Keratinocyte (primary cell): ENCODE data around the gene SCYGR8. TPM values are rescaled to one million over a fixed set of nuclear protein-coding genes. Genes with fewer than 3 reads are reported as not detected.

Experiments
- DNase-seq: peaks from one replicate; pipeline ENCODE4 v3.0.0-alpha.2; 2011; ENCODE audit warnings: low read depth, missing footprints, low spot score
- FAIRE-seq: peaks from 2 replicates; lab custom pipeline; 2011; peaks lifted over from hg19 to GRCh38; lab: Jason Lieb, UNC
- H2AFZ ChIP-seq: 2 replicates; pipeline ENCODE4 v1.6.0; 2012; ENCODE audit warnings: low read length, control low read depth, inconsistent platforms; ENCODE audit not compliant: control insufficient read depth
- H3K27ac ChIP-seq: 2 replicates; pipeline ENCODE4 v1.5.1; 2011; ENCODE audit warnings: low read length; ENCODE audit not compliant: control insufficient read depth, insufficient read depth
- H3K27me3 ChIP-seq: 3 replicates; pipeline ENCODE4 v1.6.0; 2011; ENCODE audit warnings: low read length; ENCODE audit not compliant: control insufficient read depth, insufficient read depth; ENCODE audit errors: extremely low read depth
- H3K36me3 ChIP-seq, 2 experiments: 2 replicates in 1 of 2; 3 replicates in 1 of 2; pipeline ENCODE4 v1.5.1; 2011; ENCODE audit warnings: low read length in 2 of 2, mild to moderate bottlenecking in 1 of 2; ENCODE audit not compliant: control insufficient read depth in 2 of 2, insufficient read depth in 2 of 2; ENCODE audit errors: extremely low read depth in 1 of 2
- H3K4me1 ChIP-seq: 3 replicates; pipeline ENCODE4 v1.5.1; 2011; ENCODE audit warnings: low read length; ENCODE audit not compliant: control insufficient read depth, insufficient read depth; ENCODE audit errors: extremely low read depth
- H3K4me2 ChIP-seq: 3 replicates; pipeline ENCODE4 v1.6.0; 2011; ENCODE audit warnings: low read depth, low read length; ENCODE audit not compliant: control insufficient read depth, insufficient read depth; ENCODE audit errors: extremely low read depth
- H3K4me3 ChIP-seq, 3 experiments: fragments of 200-600 bp in 1 of 3; sonication (generic) in 1 of 3; 2 replicates in 2 of 3; 3 replicates in 1 of 3; pipeline ENCODE4 v1.5.1; 2011 to 2016; ENCODE audit warnings: low read length in 3 of 3, mild to moderate bottlenecking in 3 of 3, control low read depth in 2 of 3, inconsistent platforms in 1 of 3, low read depth in 1 of 3, mixed read lengths in 1 of 3, mixed run types in 1 of 3, moderate library complexity in 1 of 3; ENCODE audit not compliant: control insufficient read depth in 2 of 3, insufficient read depth in 2 of 3; ENCODE audit errors: extremely low read depth in 1 of 3
- H3K79me2 ChIP-seq: 2 replicates; pipeline ENCODE4 v1.6.0; 2012; ENCODE audit warnings: low read length; ENCODE audit not compliant: control insufficient read depth, insufficient read depth
- H3K9ac ChIP-seq: 3 replicates; pipeline ENCODE4 v1.6.0; 2011; ENCODE audit warnings: low read length; ENCODE audit not compliant: control insufficient read depth, insufficient read depth; ENCODE audit errors: extremely low read depth
- H3K9me1 ChIP-seq: 3 replicates; pipeline ENCODE4 v1.6.0; 2011; ENCODE audit warnings: low read length; ENCODE audit not compliant: control insufficient read depth, insufficient read depth; ENCODE audit errors: extremely low read depth
- H3K9me3 ChIP-seq: 2 replicates; pipeline ENCODE4 v1.5.1; 2012; ENCODE audit warnings: low read depth, low read length; ENCODE audit not compliant: control insufficient read depth
- H4K20me1 ChIP-seq: 3 replicates; pipeline ENCODE4 v1.6.0; 2011; ENCODE audit warnings: low read length; ENCODE audit not compliant: control insufficient read depth, insufficient read depth; ENCODE audit errors: extremely low read depth
- CTCF ChIP-seq, 3 experiments: IDR thresholded peaks in 1 of 3; conservative IDR thresholded peaks in 1 of 3; optimal IDR thresholded peaks in 1 of 3; 2 replicates in 2 of 3; 3 replicates in 1 of 3; pipeline versions ENCODE3 to v1.5.1; 2011; ENCODE audit warnings: low read length in 3 of 3, mild to moderate bottlenecking in 3 of 3, moderate library complexity in 2 of 3, control low read depth in 1 of 3, inconsistent platforms in 1 of 3; ENCODE audit not compliant: insufficient read depth in 2 of 3; ENCODE audit errors: extremely low read depth in 1 of 3
- EZH2 ChIP-seq: IDR thresholded peaks from one replicate; pipeline ENCODE4 v1.6.1; 2012; ENCODE audit warnings: inconsistent platforms, mild to moderate bottlenecking, low read length, moderate library complexity
- dilution Hi-C: fragments of 300-500 bp; cut with MboI; formaldehyde crosslinking; loops from one replicate; pipeline ENCODE4 v1.7.0; 2020; ENCODE audit warnings: low sequenced_read_pairs; ENCODE audit not compliant: extremely low pct_ligation_motif_present
- polyA plus RNA-seq, 5 experiments: library from polyadenylated mRNA; depleted of rRNA in 3 of 5; stranded (reverse) in 3 of 5; stranded (forward) in 1 of 5; unstranded in 1 of 5; fragments of >200 nt; gene quantifications; 1 replicate in 1 of 5; 2 replicates in 3 of 5; 3 replicates in 1 of 5; pipeline versions ENCODE4 v1.2.1 to v1.2.3, GENCODE V29; 2011 to 2012; ENCODE audit warnings: missing spikeins in 2 of 5, low read depth in 1 of 5, low replicate concordance in 1 of 5

The SCYGR8 gene
- polyA plus RNA-seq, 1 donor (not counting 4 experiments of a cell fraction or from before 2014, with no cell fraction given) = not detected

- Histone ChIP-seq H3K9me1 (no peaks in the 10 kb centered on the region), H3K9me3 (no peaks in the 10 kb centered on the region), H3K4me3 (no peak within 1 kb of the TSS), H3K27me3 (no peaks in the 10 kb centered on the region), H3K9ac (no peak within 1 kb of the TSS), H4K20me1 (no peaks in the 10 kb centered on the region), H3K4me2 (no peak within 1 kb of the TSS), H3K79me2 (no peaks in the 10 kb centered on the region), H3K4me1 (no peaks in the 10 kb centered on the region), H3K27ac (no peak within 1 kb of the TSS), H3K36me3 (no peaks in the 10 kb centered on the region), H2AFZ (no peak within 1 kb of the TSS)
- no peak for FAIRE-seq
- DNase-seq = no peak
- dilution Hi-C loops = no loop called here
- TF ChIP-seq EZH2 (no peak), CTCF (optimal IDR thresholded peaks at IDR 0.05 in 1 of 3, IDR thresholded peaks at IDR 0.05 in 1 of 3, conservative IDR thresholded peaks at IDR 0.05 in 1 of 3; ENCODE audit: extremely low read depth in 1 of 3, insufficient read depth in 2 of 3, low read length in 3 of 3) (no peak)
These were observed 17.7 kb upstream of the SCYGR8 start, which contains the start of gene SCYGR7 for GRCh38 chr2:227728035-227728434. Gene SCYGR7 (plus strand): TSS chr2:227728335. CDS start chr2:227728335, 0 bp downstream.

- no peak overlapping the region for H3K4me2 ChIP-seq
- no peaks in the 10 kb centered on the region for H3K36me3 ChIP-seq
- H2AFZ ChIP-seq = no peak overlapping the region
- H3K9ac ChIP-seq = no peak overlapping the region
- DNase-seq = no peak
- H3K27me3 ChIP-seq = no peaks in the 10 kb centered on the region
- H4K20me1 ChIP-seq = no peaks in the 10 kb centered on the region
- no peaks in the 10 kb centered on the region for H3K9me1 ChIP-seq
- TF ChIP-seq EZH2 (no peak), CTCF (optimal IDR thresholded peaks at IDR 0.05 in 1 of 3, IDR thresholded peaks at IDR 0.05 in 1 of 3, conservative IDR thresholded peaks at IDR 0.05 in 1 of 3; ENCODE audit: extremely low read depth in 1 of 3, insufficient read depth in 2 of 3, low read length in 3 of 3) (no peak)
- no peak for FAIRE-seq
- H3K9me3 ChIP-seq = no peaks in the 10 kb centered on the region
- no peak overlapping the region for H3K27ac ChIP-seq
- H3K4me3 ChIP-seq = no peak overlapping the region
- no peaks in the 10 kb centered on the region for H3K4me1 ChIP-seq
- H3K79me2 ChIP-seq = no peaks in the 10 kb centered on the region
- dilution Hi-C loops = no loop called here
These were observed 6.3 kb upstream of the SCYGR8 start for GRCh38 chr2:227739351-227739750.
